ENCODE measurements around the gene ABTB1.
"Not testable (repeated sequence)": the region's sequence is repeated elsewhere in the genome, so short reads cannot be mapped to it uniquely, and the experiment has no call there.

The ABTB1 gene

DNA sequence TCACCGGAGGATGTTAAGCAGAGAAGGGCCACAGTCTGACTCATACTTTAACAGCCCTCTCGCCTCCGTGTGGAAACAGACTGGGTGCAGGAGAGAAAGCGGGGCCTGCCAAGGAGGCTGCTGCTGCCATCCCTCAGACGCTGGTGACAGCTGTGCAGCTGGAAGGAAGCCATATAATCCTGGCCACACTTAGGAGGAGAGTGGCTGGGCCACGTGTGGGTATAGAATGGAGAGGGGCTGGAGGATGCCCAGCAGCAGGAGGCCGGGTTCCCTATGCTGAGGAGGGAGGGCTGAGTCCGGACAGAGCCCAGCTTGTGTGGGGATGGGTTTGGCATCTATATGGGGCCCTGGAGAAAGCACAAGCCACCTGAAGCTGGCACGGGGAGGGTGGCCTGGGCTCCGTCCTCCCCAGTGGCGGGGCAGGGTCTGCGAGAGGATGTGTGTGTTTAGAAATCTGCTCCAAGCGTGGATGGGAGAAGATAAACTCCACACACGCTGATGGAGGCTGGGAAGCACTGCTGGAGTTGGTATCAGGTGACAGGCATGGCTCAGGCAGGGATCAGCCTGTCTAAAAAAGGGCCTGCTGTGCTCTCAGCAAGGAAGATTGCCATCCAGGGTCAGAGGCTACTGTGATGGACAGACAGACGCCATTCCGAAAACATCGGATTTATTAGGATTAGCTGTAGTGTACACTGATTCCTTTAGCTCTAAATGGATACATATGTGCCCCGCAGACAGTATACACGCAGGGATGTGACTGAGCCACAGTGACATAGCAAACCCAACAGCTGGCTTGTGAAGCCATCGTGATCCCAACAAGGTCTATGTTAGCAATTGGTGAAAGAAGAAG lies 15.9 kb downstream of the ABTB1 start:
- peak; percentile 74 for DNase-seq

DNA sequence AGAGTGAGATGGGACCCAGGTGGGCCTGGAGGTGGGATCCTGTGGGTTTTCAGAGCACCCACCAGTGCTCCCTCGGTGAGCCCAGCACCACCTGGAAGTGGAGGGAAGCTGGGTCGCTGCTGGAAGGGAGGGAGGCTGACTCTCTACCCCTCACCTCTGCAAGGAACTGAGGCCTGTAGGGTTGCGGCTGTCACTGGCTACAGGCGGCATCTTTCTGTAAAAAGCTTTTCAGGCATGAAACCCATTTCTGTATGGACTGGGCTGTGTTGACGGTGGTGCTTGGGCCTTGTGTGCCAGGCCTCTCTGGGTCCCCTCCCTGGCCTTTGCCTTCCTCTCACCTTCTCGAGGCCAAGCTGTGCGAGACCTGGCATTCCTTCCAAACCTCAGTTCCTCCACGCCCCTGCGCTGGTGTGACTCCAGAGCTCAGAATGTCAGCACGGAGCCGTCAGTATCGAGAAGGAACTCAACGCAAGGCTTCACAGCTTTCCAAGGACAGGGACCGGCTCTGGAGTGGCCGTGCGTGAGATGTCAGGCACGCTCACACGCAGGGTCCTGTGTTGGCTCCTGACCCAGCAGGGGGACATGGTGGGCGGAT lies 16.6 kb downstream of the ABTB1 start:
- peak; percentile 55 for DNase-seq

DNA sequence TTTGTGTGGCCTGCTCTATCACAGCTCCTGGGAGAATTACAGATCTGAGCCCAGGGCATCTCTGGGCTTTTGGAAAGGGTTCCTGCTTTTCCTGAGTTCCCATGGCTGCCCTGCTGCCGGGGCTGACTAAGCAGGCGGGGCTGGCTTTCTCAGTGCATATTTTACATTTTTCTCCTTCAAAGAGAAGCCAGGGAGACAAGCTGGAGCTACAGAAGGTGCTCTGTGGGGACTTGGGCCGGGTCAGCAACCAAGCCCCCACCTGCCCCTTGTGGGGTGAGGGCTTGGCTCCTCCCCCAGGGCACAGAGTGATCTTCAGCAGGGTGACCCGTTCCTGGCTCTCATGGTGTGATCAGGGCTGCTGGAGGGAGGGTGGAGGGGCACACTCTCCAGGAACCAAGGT lies 17.4 kb downstream of the ABTB1 start:
- DNase-seq = peak; percentile 96

DNA sequence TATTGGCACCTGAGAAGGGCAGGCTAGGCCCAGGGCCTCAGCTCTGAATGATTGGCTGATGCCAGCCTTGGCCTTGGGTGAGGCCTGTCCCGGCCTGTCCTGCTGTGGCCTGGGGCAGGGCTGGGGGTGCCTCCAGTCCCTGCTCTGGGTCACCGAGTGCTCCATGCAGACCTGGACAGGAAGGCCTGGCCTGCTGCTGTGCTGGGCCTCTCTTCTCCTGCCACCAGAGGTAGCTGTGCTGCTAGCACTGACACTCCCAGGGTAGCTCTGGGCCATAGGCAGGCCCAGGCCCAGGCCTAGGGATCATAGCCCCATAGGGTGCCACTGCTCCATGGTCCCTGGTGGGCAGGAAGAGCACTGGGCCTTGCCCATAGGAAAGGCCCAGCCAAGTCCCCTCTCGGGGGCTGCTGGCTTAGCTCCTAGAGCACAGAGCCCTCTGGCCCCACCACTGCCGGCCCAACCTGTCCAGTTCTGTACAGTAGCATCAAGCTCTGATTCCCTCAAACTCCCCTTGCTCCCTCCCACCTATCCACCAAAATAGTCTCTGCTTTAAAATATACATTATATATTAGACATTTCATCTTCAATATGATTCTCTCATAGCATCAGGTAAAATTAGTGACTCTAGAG lies 18.2 kb downstream of the ABTB1 start:
- DNase-seq = peak; percentile 93

DNA sequence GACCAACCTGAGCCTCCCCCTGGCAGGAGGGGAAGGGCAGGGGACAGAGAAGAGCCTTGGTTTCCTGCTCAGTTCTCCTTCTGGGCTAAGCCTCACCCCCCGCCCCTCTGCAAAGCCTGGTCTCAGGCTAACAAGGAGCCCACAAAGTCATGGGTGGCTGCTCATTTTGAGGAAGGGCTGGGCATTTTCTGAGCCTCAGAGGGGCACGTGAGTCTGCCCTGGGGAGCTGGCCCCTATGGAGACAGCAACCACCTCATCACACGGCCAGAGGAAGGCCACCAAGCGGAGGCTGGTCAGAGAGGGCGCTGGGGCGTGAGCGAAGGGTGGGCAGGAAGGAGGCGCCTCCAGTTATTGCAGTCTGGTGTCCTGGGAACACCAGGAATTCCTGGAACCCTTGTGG lies 18.7 kb downstream of the ABTB1 start:
- peak; percentile 54 for DNase-seq

DNA sequence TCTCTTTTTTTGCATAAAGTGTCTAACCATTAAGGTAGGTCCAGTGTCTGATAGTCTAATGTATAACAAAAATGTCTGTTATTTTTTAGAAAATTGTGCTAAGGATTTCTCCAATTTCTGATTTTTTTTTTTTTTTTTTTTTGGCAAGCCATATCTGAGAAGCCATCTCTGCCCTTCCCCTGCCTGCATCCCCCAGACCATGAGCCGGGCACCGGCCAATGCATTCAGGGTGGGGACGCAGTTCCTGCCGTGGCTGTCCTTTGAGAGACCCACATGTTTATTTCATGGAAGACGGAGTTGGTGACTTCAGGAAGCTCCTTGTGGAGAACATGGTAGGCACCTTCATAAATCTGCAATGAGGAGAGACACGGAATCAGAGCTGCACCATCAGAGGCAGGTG lies 19.2 kb downstream of the ABTB1 start:
- peak; percentile 21 for DNase-seq

DNA sequence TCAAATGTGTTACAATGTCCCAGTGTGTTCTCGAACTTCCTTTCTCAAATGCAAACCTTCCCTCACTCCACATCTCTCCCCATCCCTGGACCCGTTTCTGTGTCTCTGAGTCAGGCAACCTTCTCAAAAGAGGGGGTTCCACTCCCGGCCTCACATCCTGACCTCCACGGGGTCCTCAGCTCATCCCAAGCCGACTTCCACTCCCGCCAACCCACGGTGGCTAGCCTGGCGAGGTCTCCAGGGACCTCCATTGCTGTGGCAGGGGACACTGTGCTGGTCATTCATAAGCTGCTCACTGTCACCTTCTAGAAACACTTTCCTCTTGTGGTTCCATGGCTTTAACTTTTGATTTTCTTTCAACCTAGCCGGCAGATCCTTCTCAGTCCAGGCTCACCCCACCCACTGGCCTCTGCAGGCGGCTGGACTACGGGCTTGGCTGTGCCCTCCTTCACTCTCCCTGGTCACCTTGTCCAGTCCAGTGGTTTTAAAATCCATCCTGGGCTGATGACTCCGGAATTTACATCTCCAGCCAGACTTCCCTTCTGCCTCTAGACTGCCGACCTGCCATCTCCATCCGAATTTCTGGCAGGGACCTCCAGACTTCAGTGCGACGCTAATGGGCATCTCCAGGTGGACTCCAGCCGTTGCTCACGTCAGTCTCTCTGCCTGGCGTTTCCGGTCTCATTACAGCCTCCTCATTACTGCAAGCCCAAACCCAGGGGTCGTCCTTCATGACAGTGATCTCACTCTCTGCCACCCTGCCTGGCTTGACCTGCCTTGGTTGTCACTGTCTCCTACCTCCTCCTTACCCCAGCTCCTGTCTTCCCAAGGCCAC lies 20.0 kb downstream of the ABTB1 start:
- DNase-seq = peak; percentile 45

DNA sequence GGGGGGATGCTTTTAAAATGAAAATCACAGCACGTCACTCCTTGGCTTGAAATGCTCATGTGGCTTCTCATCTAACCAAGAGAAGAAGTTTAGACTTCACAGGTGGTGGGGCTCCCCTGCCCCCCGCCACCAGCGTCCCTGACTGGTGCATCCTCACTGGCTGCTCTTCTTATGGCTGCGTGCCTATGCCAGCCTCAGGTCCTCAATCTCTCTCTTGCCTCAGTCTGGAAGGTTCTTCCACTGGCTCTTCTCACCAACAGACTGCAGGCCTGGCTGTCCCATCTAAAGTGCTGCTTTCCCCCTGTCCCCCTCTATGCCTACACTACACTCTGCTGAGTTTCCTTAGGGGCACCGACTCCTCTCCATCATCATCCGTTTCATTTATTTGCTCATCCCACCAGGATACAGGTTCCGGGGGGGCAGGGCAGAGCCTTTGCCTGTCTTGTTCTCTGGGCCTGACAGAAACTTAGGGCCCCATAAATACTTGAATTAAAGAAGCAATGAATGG lies 20.6 kb downstream of the ABTB1 start:
- DNase-seq = no peak

DNA sequence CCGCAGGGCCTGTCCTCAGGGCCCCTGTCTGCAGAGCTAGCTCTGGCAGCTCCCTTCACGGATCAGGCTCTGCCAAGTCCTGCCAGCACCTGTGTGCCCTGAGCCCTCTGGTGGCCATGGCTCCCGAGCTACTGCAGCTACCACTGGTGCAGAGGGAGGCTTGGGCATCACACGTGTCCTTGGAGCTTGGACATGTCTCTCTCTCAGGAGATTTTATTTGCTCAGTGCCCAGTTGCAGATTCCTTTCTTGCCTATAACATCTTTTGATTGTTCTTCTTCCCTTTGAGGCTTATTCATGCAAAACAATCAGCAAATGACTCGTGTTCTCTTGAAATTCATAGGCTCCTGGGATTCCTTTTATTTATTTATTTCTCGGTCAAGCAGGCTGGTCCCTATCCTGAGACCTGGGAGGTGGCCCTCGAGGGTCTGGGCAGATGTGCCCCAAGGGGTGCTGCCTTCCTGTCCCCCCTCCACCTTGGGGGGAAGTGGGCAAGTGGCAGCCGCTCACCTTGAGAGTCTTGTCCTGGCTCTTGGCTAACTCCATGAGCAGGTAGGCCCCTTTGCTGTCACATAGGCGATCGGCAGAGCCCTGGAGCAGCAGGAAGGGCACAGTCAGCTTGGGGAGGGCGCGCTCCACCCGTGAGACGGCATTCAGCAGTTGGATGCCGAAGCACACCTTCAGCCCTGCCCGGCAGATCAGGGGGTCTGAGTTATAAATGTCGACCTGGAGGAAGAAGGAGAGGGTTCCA lies 21.9 kb downstream of the ABTB1 start:
- DNase-seq = no peak

DNA sequence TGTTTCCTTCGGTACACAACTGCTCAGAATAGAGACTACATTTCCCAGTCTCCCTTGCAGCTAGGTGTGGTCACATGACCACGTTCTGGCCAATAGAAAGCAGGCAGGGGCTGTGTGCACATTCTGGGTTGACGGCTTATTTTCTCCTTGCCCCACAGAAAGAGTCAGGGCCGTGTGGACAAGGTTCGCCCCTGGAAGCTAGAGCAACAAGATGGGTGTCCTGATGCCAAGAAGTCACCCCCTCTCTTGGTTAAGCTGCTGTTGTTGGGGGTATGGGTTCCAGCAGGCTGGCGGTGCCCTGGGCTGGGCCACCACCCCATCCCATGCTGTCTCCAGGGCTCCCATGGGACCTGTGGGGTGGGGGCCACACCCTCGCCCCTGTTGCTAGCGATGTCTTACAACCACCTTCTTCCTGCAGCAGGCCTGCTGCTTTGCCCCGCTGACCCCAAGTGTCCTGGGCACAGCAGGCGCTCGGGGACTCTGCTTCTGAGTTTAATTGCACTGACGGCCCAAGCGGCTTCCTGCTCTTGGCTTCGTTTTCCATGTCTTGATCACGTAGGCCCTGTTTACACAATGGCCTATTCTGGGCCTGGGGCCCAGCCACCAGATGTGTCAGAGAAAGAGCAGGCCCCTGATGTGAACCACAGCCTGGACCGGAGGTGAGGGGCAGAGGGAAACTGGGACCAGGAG lies 24.9 kb downstream of the ABTB1 start:
- peak; percentile 80 for DNase-seq

DNA sequence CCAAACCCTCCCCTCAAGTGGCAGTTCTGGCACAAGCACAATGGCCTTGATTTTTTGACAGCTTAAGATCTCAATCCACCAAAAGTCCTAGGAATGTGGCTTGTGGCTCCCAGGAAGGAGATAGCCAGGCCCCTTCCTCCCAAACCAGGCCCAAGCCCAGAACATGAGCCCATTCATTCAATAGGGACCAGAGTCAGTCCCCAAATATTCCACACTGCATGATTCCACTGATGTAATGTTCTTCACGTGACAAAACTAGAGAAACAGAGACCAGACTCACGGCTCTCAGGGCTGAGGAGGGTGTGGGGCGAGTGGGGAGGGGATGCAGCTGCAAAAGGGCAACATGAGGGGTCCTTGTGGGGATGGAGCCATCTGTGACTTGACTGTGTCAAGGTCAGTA lies 25.5 kb downstream of the ABTB1 start:
- DNase-seq = no peak

DNA sequence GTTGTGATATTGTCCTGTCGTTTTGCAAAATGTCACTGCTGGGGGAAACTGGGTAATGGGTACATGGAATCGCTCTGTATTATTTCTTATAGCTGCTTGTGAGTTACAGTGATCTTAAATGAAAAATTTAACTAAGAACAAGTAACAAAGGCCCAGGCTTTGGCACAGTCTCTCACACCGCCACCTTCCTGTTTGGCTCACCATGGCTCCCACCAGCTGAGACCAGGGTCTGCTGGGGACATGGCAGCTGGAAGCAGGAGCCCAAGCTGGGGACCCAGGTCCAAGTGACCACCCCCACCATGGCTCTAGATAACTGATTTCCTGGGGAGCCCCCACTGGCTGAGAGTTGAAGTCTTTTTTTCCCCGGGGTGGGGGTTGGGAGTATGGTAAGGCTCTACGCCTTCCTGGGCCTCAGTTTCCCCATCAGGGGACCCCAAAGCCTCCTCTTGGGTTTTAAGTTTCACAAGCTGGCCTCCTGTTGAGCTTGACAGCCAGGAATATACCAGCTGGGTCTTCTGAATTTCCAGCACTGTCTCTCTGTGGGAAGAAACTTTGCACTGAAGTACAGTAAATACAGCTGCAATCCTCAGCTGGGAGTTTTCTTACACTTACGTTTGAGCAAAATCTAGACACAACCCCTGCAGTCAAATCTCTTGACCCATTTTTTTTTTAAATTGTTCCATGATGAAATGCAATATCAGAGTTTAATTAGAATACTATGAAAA lies 26.1 kb downstream of the ABTB1 start:
- DNase-seq = no peak

DNA sequence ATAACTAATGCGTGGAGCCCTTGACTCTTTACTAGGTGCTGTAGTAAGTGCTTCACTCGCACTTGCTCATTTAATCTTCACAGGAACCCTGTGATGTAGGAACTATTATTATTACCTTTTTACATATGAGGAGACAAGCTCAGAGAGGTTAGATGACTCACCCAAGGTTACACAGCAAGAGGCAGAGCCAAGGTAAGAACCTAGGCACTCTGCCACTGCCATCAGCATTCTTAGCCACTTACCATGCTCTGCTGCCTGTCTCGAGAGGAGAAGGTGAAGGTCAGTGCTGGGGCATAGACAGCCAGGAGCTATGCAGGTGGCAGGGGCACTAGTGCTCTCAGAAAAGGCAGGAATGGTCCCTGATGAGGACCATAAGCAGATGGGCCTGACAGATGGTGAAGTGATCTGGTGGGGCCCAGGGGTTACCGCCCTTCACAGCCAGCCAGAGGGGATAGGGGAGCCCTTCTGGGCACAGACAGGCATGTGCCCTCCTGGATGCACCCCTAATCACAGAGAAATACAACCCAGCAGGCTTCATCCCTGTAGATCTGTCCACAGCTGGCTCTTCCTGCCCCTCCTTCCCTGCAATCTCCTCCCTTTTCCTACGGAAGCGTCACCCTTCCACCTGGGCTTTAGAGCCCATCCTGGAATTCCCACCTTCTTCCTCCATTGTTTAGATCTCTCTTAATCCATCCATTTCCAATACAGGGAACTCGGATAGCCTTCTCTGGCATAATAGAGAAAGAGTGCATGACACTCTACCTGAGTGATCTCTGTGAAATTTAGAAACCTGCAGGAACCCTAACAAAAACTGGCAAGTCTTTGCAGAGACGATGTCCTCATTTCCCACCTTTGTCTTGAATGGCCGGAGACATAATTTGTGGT lies 26.9 kb downstream of the ABTB1 start:
- no peak for DNase-seq

DNA sequence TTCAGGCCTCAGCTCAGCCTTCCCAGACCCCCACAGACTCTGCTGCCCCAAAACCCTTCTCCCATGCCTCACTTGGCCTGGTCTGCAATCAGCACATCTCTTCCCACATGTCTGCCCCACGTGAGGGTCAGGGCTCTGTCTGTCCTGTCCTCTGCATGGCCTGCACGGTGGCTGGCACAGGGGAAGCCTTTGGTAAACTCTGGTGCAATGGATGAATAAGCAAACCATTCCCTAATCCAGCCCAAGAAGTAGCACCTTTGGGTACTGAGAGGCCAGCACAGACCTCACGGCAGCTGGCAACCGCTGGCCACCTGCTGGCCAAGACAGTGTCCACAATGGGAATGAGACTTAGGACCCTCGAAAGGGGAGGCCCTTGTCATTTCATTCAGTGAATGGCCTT lies 27.7 kb downstream of the ABTB1 start:
- DNase-seq = no peak

DNA sequence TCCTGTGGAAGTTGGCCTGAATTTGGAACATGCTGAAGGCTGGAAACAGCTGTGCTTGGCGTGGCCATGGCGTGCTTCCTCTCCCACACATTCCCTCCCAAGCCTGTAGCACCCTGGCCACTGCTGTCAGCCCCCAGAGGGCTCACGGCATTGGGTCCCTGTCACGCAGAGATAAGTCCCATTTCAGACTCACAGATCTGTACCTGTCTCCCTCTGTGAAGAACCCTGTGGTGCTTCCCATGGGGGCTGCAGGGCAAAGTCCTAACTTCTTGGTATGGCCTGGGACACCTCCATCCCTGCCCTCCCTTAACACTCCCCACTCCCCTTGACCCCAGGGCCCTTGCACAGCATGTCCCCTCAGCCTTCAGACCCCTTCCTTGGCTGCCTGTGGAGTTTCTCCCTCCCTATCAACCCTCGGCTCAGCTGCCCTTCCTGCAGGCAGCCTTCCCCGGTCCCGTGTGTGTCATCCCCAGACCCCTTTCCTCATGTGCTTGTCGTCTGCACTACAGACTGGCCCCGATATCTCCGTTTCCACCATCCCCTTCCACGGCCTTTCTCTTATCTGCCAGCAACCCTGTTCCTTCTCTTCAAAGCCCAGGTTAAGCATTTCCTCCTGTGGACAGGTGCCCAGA lies 28.6 kb downstream of the ABTB1 start:
- no peak for DNase-seq

DNA sequence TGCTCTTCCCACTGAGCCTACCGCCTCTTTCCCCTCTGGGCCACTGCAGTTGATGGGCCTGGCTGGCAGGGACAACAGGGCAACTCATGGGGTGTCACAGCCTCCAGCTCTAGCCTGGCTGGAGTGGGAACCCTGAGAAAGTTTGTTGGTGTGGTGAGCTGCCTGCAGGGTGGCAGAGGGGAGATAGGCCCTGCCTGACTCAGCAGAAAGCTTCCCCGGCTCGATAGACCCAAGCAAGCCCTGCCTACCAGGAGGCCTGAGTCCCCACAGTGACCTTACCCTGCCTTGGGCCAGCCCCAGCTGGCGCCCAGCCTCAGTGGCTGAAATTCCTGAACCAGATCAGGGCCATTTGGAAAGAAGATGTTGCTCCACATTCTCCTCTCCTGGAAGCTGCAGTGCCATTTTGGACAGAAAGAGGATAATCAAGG lies 29.4 kb downstream of the ABTB1 start:
- no peak for DNase-seq

DNA sequence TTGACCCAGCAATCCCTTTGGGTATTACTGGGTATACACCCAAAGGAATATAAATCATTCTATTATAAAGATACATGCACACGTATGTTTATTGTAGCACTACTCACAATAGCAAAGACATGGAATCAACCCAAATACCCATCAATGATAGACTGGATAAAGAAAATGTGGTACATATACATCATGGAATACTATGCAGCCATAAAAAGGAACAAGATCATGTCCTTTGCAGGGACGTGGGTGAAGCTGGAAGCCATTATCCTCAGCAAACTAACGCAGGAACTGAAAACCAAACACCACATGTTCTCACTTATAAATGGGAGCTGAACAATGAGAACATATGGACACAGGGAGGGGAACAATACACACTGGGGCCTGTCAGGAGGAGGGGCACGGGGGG lies 32.1 kb downstream of the ABTB1 start:
- not testable (repeated sequence) for DNase-seq

DNA sequence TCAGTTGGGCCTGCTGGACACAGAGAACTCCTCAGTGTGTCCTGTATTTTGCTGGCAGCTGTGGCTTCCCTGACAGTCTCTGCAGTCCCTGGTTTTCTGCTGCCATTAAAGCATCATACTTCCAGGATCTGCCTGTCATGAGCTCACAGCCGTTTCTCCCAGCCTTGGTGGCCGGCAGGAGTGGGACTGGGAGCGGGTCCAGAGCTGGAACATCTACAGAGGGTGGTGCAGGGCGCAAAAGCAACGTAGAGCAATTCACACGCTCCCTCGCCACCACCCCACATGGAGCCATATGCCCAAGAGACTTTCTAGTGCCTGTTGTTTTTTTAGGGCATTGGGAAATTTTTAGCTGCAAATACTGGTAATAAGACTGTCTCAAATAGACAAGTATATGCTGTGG lies 33.6 kb downstream of the ABTB1 start:
- DNase-seq = peak; percentile 49

DNA sequence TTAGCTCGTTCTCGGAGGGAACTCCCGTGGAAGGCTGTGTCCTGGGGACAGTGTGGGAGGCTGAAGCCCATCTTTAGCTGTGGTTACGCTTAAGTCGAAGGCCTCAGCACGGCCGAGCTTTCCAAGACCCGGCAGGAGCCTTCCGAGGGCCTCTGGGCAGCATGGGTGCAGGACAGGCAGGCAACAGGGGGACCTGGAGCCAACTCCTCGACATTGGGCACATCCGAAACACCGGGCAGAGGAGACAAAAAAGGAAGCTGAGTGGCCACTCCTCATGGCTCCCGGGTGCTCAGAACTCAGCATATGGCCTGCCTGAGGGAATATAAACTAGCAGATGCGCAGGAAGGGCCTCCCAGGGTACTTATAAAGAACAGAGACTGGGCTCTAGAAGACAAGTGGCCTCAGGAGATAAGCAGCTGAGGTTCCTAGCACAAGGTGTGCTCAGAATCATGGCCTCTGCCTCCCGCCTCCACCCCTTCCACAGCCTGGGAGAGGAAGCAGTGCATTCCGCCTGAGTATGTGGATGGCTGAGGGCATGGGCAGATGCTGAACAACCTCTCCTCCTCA lies 34.1 kb downstream of the ABTB1 start:
- peak; percentile 43 for DNase-seq
